SIG-M5 (cell line): Measurements from ENCODE around the gene EPG5.
"Not testable (repeated sequence)": the region's sequence is repeated elsewhere in the genome, so short reads cannot be mapped to it uniquely, and the experiment has no call there.

ENCODE experiments used
- DNase-seq: peaks from one replicate; lab custom pipeline; 2025; lab: John Stamatoyannopoulos, UW

The EPG5 gene

DNA sequence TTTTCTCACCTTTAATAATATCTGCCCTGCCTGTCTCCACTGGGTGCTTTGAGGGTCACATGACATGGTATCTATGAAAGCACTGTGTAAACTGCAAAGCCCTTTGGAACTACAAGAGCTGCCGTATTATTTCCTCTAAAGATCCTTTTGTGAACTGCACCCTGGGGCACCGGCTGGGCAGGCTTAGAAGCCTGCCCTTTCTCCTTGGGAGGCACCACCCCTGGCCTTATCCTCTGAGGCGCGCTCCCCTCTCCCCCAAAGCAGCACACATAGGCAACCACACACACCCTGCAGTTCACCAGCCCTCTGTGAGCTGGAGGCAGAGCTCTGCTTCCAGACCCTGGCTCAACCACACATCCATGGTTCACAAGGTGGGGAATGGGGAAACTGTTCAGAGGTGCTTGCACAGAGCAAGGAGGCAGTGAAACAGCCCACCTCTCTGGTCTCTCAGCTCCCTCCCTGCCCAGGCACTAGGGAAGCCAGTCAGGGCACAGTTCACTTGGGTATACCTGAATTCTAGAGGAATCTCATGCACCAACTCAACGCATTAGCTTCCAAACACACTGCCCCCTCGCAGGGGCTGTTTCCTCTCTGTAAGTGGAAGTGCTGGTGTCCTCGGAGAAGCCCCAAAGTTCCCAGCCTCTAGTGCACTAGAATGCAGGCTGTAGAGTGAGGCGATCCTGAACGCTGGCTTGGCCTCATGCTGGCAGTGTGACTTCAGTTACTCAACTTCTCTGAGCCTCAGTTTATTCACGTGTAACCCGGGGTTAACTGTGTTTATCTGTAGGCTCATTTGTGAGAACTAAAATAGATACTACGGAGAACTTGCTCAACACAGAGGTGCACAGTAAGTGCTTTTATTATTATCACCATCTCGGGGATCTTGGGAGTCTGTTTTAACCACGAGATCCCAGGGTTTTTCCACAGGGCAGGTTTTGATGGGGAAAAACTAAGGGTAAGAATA, 130.6 kb downstream of the EPG5 start:
- DNase-seq, result no peak

GRCh38 chr18:45835057-45835636, 132.0 kb downstream of the EPG5 start:
- no peak for DNase-seq

DNA sequence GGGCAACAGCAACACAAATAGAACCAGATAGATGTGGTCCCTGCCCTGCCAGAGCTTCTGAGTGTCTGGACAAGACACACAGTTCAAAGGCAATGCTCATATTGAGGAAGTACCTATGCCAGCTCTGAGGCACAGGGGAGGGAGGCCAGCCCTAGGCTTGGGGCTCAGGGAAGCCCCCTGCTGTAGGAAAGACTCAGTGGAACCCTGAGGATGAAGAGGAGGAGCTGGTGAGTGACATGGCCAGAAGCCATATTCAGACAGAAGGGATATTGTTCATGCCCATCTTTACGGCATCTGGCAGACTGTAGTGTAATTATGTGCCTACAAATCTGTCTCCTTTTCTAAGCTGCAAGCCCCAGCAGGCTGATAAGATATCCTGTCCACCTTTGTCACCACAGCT, 132.8 kb downstream of the EPG5 start:
- DNase-seq, result no peak

DNA sequence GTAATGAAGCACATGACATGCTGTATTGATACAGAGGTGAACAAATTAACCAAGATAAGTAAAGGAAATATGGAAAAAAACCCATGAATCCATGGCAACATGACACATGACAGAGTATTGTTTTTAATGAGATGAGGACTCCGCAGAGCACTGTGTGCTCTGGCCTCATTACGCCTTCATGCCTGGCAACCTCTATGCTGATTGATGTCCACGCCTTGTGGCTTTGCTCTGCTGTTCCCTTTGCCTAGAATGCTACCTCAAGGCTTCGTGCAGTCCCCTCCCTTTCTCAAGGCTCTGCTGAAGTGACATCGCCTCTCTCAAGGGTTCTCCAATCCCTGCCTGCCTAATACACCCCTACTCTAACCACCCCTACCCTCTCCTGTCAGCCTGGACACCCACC, 133.3 kb downstream of the EPG5 start:
- no peak for DNase-seq

GRCh38 chr18:45830917-45831316, 136.2 kb downstream of the EPG5 start:
- DNase-seq, result no peak

- DNase-seq, result no peak
These were observed 137.3 kb downstream of the EPG5 start for GRCh38 chr18:45829855-45830254.

- DNase-seq, result no peak
These were observed 138.0 kb downstream of the EPG5 start for GRCh38 chr18:45828917-45829811.

DNA sequence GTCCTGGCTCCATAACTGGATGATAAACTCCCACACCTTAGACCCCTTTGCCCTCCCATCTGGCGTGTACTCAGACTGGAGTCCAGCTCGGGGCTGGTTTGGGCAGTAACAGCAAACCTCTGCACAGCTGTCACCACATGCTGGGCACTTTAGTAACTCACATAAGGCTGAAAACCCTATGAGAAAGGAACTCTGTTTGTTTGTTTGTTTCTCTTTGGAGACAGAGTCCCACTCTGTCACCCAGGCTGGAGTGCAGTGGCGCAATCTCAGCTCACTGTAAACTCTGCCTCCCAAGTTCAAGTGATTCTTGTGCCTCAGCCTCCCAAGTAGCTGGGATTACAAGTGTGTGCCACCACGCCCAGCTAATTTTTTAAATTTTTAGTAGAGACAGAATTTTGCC, 140.4 kb downstream of the EPG5 start:
- not testable (repeated sequence) for DNase-seq

DNA sequence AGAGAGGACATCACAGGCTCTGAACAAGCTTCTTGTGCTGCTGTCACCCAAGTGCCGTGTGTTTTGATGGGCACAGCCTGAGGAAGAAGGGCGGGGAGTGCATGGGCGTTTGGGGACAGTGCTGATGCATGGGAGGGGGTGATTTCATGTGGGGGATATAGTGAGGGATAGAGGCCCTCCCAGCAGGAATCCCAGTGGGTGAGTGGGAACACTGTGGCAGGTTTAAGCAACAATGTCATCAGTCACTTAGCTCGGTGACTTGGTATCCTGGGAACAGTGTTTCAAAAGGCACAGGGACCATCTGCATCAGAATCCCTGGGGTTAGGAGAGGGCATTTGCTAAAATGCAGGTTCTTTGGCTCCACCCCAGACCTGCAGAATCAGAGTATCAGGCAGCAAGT, 141.0 kb downstream of the EPG5 start:
- no peak for DNase-seq

DNA sequence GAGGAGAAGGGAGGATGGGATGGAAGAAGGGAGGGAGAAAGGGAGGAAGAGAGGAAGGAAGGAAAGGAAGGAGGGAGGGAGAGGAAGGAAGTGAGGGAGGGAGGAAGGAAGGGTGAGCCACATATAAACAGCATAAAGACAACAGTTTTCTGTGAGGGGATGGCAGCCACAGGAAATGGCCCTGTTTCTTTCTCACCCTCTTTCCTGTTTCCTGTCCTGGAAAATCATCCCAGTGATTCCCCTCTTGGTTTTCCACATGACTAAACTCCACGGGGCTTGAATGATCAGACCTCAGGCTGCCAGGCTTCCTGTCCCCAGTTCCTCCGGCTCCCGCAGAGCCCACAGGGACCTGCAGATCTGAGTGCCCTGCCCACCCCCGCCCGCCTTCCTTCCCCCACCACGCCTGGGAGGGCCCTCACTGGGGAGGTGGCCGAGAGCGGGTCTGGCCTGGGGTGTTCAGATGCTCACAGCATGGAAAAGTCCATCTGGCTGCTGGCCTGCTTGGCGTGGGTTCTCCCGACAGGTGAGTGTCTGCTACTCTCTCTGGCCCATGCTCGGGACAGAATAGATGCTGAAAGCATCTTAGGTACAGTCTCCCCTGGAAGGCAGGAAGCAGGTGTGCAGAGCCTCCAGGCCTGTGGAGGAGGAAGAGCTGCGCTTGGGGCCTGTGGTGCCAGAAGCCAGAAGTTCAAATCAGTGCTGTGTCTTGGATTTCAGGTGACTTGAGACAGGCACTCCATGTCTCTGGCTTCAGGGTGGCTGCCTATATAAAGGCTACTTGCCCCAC, 141.7 kb downstream of the EPG5 start, which contains the start of gene SIGLEC15:
SIGLEC15 (plus strand) TSS at position 418 of the 787 bp plus-strand sequence; CDS start at position 472, 54 bp downstream.
- no peak for DNase-seq

GRCh38 chr18:45821711-45822110, 145.4 kb downstream of the EPG5 start:
- DNase-seq, result no peak

GRCh38 chr18:45821026-45821425, 146.1 kb downstream of the EPG5 start:
- no peak for DNase-seq

DNA sequence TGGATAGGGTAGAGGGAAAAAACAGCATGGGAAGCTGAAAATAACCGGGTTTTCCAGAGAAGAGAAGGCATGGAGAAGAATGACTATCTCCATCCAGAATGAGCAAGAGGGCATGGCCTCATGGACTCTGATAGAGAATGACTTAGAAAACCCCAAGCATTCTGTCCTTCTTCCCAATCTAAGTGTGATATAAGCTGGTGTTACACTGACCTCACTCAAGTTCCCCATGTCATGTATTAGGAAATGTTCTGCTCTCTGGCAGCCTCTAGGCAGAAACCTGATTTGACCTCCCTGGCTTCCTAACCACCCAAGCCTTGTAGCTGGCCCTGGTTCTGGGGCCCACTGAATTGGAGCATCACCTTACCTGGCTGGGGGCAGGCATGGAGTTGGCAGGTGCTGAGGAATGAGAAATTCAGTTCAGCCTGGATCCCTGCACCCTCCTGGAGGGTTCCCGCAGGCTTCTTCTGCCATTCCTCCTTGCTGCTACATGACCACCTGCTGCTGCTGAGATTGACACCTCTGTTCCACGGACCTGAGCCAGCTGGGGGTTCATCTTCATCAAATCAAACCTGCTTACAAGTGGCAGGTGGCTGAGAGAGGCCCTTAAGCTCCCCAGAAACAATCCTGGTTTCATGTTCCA, 146.9 kb downstream of the EPG5 start:
- no peak for DNase-seq

GRCh38 chr18:45818765-45819164, 148.4 kb downstream of the EPG5 start:
- DNase-seq, result not testable (repeated sequence)

- no peak for DNase-seq
These were observed 149.6 kb downstream of the EPG5 start for GRCh38 chr18:45817543-45817942.

DNA sequence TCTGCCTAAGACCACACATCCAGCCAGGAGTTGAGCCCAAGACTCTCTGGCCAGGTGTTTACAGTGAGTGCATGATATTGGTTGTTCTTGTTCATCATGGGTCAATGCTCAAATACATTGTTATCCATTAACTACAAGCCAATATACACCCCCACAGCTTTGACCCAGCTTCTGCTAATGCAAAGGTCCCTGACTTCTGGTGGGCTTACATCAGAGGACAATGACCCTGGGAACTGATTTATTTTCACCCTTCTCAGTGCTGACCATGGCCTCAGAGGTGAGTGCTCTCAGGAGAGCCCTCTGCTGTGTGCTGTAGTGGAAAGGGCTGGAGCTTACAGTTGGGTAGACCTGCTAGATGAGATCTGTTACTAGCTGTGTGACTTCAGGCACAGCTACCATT, 152.4 kb downstream of the EPG5 start:
- DNase-seq, result not testable (repeated sequence)

DNA sequence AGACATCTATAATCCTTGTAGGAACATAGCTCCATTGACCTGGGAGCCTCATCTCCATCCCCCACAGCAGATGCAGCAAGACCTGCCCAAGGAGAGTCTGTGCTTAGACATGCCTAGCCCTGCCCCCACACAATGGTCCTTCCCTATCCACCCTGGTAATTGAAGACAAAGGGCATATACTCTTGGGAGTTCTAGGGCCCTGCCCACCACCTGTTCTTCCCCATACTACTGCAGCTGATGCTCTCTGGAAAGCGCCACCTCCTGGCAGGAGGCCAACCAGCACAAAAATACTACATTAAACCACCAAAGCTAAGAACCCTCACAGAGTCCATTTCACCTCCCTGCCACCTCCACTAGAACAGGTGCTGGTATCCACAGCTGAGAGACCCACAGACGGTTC, 160.0 kb downstream of the EPG5 start:
- DNase-seq, result not testable (repeated sequence)

DNA sequence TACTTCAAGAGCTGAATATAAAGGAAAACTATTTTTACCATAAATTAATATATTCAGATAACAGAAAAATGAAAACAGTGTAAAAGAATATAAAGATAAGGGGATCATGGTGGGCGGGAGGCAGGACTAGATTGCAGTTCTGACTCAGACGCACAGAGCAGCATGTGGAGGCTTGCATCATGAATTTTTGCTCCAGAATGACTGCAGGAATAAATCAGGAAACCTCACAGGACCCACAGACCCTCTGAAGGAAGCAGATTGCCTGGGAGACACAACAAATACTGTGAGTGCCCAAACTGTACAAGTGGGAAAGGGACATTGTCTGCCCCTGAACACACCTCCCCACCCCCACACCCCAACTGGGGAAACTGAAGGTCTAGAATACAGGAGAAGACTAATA, 160.9 kb downstream of the EPG5 start:
- DNase-seq, result no peak

GRCh38 chr18:45805551-45805950, 161.6 kb downstream of the EPG5 start:
- DNase-seq, result no peak

DNA sequence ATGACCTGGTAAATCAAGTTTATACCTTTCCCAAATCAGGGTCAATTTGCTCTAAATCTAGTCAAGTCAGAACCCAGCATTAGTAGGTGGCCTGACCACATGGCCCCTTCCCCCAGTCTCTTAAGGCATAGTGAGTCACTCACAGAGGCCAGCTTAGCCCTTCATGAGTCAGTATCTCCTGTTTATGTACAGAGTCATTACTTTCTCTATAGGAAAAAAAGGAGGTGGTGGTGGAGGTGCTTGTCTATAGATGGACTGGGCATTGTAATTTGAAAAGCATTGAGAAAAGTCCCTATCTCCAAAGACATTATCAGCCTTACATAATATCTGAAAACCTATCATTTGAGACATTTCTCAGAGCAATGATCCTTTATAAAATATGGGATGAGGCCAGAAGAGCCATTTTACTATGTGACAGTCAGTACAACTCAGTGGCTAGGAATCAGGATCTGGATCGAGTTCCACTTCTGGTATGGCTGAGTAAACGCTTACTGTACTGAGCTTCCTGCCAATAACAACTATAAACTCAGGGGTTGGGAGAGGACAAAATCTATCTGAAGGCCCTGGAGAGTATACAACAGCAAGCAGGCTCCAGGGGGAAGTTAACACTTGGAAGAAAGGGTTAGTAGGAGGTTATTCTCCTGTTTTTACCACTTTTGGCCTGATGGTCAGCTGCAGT, 164.2 kb downstream of the EPG5 start:
- no peak for DNase-seq
